K562 (cell line): ENCODE measurements around the gene TXNIP. TPM values are rescaled to one million over a fixed set of nuclear protein-coding genes. Genes with fewer than 3 reads are reported as not detected.

Experiments used
- ATF4 ChIP-seq: fragments of 450-650 bp; formaldehyde crosslinking; IDR thresholded peaks from 2 replicates; pipeline ENCODE4 v1.4.0; 2022; ENCODE audit warnings: mild to moderate bottlenecking, moderate library complexity
- DNMT1 ChIP-seq: fragments of 450-650 bp; IDR thresholded peaks from 2 replicates; pipeline ENCODE4 v1.6.1; 2016; ENCODE audit warnings: antibody characterized with exemption, mild to moderate bottlenecking
- ELK3 ChIP-seq: fragments of 450-650 bp; formaldehyde crosslinking; IDR thresholded peaks from 2 replicates; pipeline ENCODE4 v1.4.0; 2020; ENCODE audit warnings: mild to moderate bottlenecking
- HEY1 ChIP-seq: fragments of 250-450 bp; sonication (Bioruptor Pico); IDR thresholded peaks from 2 replicates; pipeline ENCODE4 v1.5.0; 2020; ENCODE audit warnings: mild to moderate bottlenecking, moderate library complexity, borderline replicate concordance
- HNRNPL ChIP-seq: fragments of 200-400 bp; formaldehyde crosslinking; IDR thresholded peaks from 2 replicates; pipeline ENCODE4 v1.6.1; 2017; ENCODE audit warnings: low read depth, mild to moderate bottlenecking, low read length
- MBD1 ChIP-seq: fragments of 250-450 bp; sonication (Bioruptor Pico); IDR thresholded peaks from 2 replicates; pipeline ENCODE4 v1.8.0; 2022; ENCODE audit warnings: inconsistent platforms
- MITF ChIP-seq: IDR thresholded peaks from 2 replicates; pipeline ENCODE4 v1.6.1; 2014; ENCODE audit warnings: antibody characterized with exemption
- NR2C2 ChIP-seq, 2 experiments: fragments of 200-800 bp in 1 of 2; sonication (Bioruptor generic) in 1 of 2; sonication (generic) in 1 of 2; formaldehyde crosslinking in 1 of 2; IDR thresholded peaks; 2 replicates each; pipeline versions ENCODE4 v1.6.1 to v1.8.0; 2016 to 2022; ENCODE audit warnings: mild to moderate bottlenecking in 1 of 2, missing compliant biosample characterization in 1 of 2, missing genetic modification characterization in 1 of 2, missing genetic modification reagents in 1 of 2
- PPARD ChIP-seq: fragments of 250-450 bp; sonication (Bioruptor Pico); IDR thresholded peaks from 2 replicates; pipeline ENCODE4 v1.8.0; 2022; ENCODE audit warnings: inconsistent platforms, mild to moderate bottlenecking, moderate library complexity
- RBM39 ChIP-seq: fragments of 200-400 bp; formaldehyde crosslinking; optimal IDR thresholded peaks from 2 replicates; pipeline ENCODE3; 2018; ENCODE audit warnings: low read depth, low read length
- STAT6 ChIP-seq: sonication (generic); formaldehyde crosslinking; IDR thresholded peaks from 2 replicates; pipeline ENCODE4 v1.8.1; 2023; ENCODE audit warnings: mild to moderate bottlenecking, missing genetic modification reagents
- TAL1 ChIP-seq: fragments of 450-650 bp; IDR thresholded peaks from 2 replicates; pipeline ENCODE4 v1.6.1; 2016; ENCODE audit warnings: mild to moderate bottlenecking
- TEAD1 ChIP-seq, 2 experiments: fragments of 450-650 bp in 1 of 2; sonication (generic) in 1 of 2; formaldehyde crosslinking; IDR thresholded peaks; 2 replicates each; pipeline versions ENCODE4 v1.4.0 to v1.8.0; 2020 to 2022; ENCODE audit warnings: mild to moderate bottlenecking in 2 of 2, missing genetic modification reagents in 1 of 2
- TFAP4 ChIP-seq: sonication (generic); formaldehyde crosslinking; IDR thresholded peaks from 2 replicates; pipeline ENCODE4 v1.8.0; 2022; ENCODE audit warnings: missing genetic modification reagents, mild to moderate bottlenecking, moderate library complexity, borderline replicate concordance
- TRIM24 ChIP-seq, 2 experiments: fragments of 450-650 bp; IDR thresholded peaks; 2 replicates each; pipeline ENCODE4 v1.6.1; 2016
- XRCC3 ChIP-seq: fragments of 450-650 bp; IDR thresholded peaks from 2 replicates; pipeline ENCODE4 v1.6.1; 2017; ENCODE audit warnings: mild to moderate bottlenecking, moderate library complexity
- ZBTB17 ChIP-seq: fragments of 450-650 bp; formaldehyde crosslinking; IDR thresholded peaks from 2 replicates; pipeline ENCODE4 v1.4.0; 2020; ENCODE audit warnings: mild to moderate bottlenecking
- ZNF551 ChIP-seq: fragments of 250-450 bp; sonication (Bioruptor Pico); IDR thresholded peaks from 2 replicates; pipeline ENCODE4 v1.5.0; 2021; ENCODE audit warnings: mild to moderate bottlenecking, moderate library complexity
- ZZZ3 ChIP-seq: fragments of 450-650 bp; IDR thresholded peaks from 2 replicates; pipeline ENCODE4 v1.6.1; 2016; ENCODE audit warnings: antibody characterized with exemption, mild to moderate bottlenecking, moderate library complexity
- polyA plus RNA-seq, 8 experiments: library from polyadenylated mRNA; depleted of rRNA in 4 of 8; stranded (reverse) in 5 of 8; unstranded in 3 of 8; fragments of >200 nt; fragmentation: Nextera tagmentation in 2 of 8; fragmentation: Illumina TruSeq in 1 of 8; extraction: Ambion mirVana in 2 of 8; extraction: Trizol in 1 of 8; gene quantifications; 2 replicates each; pipeline versions ENCODE4 v1.2.1 to v1.2.3, GENCODE V29; 2011 to 2014; ENCODE audit warnings: inconsistent platforms in 1 of 8, missing spikeins in 1 of 8
- total RNA-seq, 7 experiments: library from RNA; depleted of rRNA in 6 of 7; stranded (reverse); fragments of >200 nt in 6 of 7; fragmentation: Illumina TruSeq in 2 of 7; extraction: Trizol in 2 of 7; gene quantifications; 2 replicates each; pipeline versions ENCODE4 v1.2.1 to v1.2.3, GENCODE V29; 2011 to 2021; ENCODE audit warnings: low replicate concordance in 1 of 7

The TXNIP gene
- total and polyA plus RNA-seq, 9 of the 15 experiments (the other 6 are each of a cell fraction or from before 2014, with no cell fraction given): 120 to 499 (median 257) TPM

- no peak for TF ChIP-seq MBD1 (CRISPR knock-in tag)
- no peak for TF ChIP-seq ZNF551 (CRISPR knock-in tag)
- no peak for TF ChIP-seq NR2C2 (CRISPR knock-in tag; IDR thresholded peaks at IDR 0.05)
- no peak for TF ChIP-seq NR2C2 (tag; IDR thresholded peaks at IDR 0.05)
- peak; percentile 63; the same call in 1 of the 2 replicates for TF ChIP-seq TFAP4 (CRISPR knock-in tag)
- no peak for TF ChIP-seq PPARD (CRISPR knock-in tag)
- TF ChIP-seq HEY1: no peak
- TF ChIP-seq XRCC3: no peak
- no peak for TF ChIP-seq TEAD1 (CRISPR knock-in tag; IDR thresholded peaks at IDR 0.05)
- no peak for TF ChIP-seq ELK3 (CRISPR knock-in tag)
- TF ChIP-seq ZBTB17: 0 out of 2 replicates have a peak, but pooled peaks have one; percentile 33
- TF ChIP-seq TRIM24 (IDR thresholded peaks at IDR 0.05): no peak
- no peak for TF ChIP-seq MITF
- TF ChIP-seq ZZZ3: no peak
- TF ChIP-seq ATF4 (CRISPR knock-in tag): no peak
- no peak for TF ChIP-seq DNMT1
- no peak for TF ChIP-seq RBM39
- no peak for TF ChIP-seq STAT6
- TF ChIP-seq TAL1: no peak
- TF ChIP-seq HNRNPL: peak; percentile 88; the same call in 1 of the 2 replicates
Observed at GRCh38 chr1:145957443-145958319, 38.7 kb downstream of the TXNIP start, which contains the start of gene LIX1L (continued).
